Measurements from ENCODE around the gene ERG28. TPM values are rescaled to one million over a fixed set of nuclear protein-coding genes. Genes with fewer than 3 reads are reported as not detected.
"Not testable (repeated sequence)": the region's sequence is repeated elsewhere in the genome, so short reads cannot be mapped to it uniquely, and the experiment has no call there.

The ERG28 gene
- total RNA-seq, 2 experiments from 2014 or later, result 25.6 to 25.7 TPM

- Mint-ChIP-seq H3K4me1 (ENCODE audit: low read depth) (no peaks in the 10 kb centered on the region), H3K27ac (no peak overlapping the region), H3K4me3 (no peak overlapping the region), H3K36me3 (ENCODE audit: low read depth) (no peaks in the 10 kb centered on the region), H3K9me3 (peaks cover 5% of the 10 kb centered on the region), H3K27me3 (ENCODE audit: low read depth) (no peaks in the 10 kb centered on the region)
- intact Hi-C loops (cut with micrococcal nuclease), result no loop called here
- DNase-seq, result no peak
- CTCF ChIA-PET, result no interaction called here
These were observed 45.5 kb downstream of the ERG28 start for GRCh38 chr14:75615200-75615599.

- H3K27me3 Mint-ChIP-seq (ENCODE audit: low read depth), result no peaks in the 10 kb centered on the region
- no peaks in the 10 kb centered on the region for H3K36me3 Mint-ChIP-seq (ENCODE audit: low read depth)
- H3K9me3 Mint-ChIP-seq, result peaks cover 5% of the 10 kb centered on the region
- intact Hi-C loops (cut with micrococcal nuclease), result no loop called here
- CTCF ChIA-PET, result no interaction called here
- no peak for DNase-seq
- no peak overlapping the region for H3K4me3 Mint-ChIP-seq
- no peak overlapping the region for H3K27ac Mint-ChIP-seq
- no peaks in the 10 kb centered on the region for H3K4me1 Mint-ChIP-seq (ENCODE audit: low read depth)
These were observed 46.5 kb downstream of the ERG28 start for GRCh38 chr14:75614179-75614578.

DNA sequence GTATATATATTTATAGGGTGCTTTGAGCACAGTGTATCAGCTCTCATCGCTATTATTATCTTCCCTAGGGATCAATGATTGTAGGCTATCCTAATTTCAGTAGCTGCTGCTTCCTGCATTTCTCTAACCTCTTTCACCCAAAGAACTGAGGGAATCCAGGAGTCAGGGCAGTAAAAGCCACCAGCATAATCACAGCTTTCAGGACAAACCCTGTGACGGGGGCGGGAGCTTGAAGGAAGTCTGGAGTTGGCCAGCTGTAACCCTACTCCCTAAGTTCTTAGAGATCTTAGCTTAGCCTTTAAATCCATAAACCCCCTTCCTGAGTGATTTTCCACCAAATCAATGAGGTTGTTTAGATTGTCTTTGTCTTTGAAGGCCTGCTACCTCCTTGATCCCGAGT lies 48.5 kb downstream of the ERG28 start:
- H3K4me3 Mint-ChIP-seq, result no peak overlapping the region

GRCh38 chr14:75610834-75611233 lies 49.8 kb downstream of the ERG28 start:
- Mint-ChIP-seq H3K4me1 (ENCODE audit: low read depth) (no peaks in the 10 kb centered on the region), H3K27ac (no peak overlapping the region), H3K36me3 (ENCODE audit: low read depth) (peaks cover 5% of the 10 kb centered on the region), H3K9me3 (peaks cover 10% of the 10 kb centered on the region), H3K27me3 (ENCODE audit: low read depth) (no peaks in the 10 kb centered on the region), H3K4me3 (no peak overlapping the region)
- CTCF ChIA-PET, result no interaction called here
- intact Hi-C loops (cut with micrococcal nuclease), result no loop called here
- no peak for DNase-seq

More for the DNA sequence above, 48.5 kb downstream of the ERG28 start:
- H3K36me3 Mint-ChIP-seq (ENCODE audit: low read depth), result peaks cover 5% of the 10 kb centered on the region
- H3K9me3 Mint-ChIP-seq, result peaks cover 10% of the 10 kb centered on the region
- no peaks in the 10 kb centered on the region for H3K27me3 Mint-ChIP-seq (ENCODE audit: low read depth)
- H3K4me1 Mint-ChIP-seq (ENCODE audit: low read depth), result no peaks in the 10 kb centered on the region
- no peak for DNase-seq
- H3K27ac Mint-ChIP-seq, result no peak overlapping the region
- CTCF ChIA-PET, result interaction anchor here (0.9 to 1.0 kb wide), 2 partner anchors 11 to 42 kb away, joined by 3 to 4 read pairs; no protein-coding TSS in a partner anchor
- intact Hi-C loops (cut with micrococcal nuclease), result no loop called here

DNA sequence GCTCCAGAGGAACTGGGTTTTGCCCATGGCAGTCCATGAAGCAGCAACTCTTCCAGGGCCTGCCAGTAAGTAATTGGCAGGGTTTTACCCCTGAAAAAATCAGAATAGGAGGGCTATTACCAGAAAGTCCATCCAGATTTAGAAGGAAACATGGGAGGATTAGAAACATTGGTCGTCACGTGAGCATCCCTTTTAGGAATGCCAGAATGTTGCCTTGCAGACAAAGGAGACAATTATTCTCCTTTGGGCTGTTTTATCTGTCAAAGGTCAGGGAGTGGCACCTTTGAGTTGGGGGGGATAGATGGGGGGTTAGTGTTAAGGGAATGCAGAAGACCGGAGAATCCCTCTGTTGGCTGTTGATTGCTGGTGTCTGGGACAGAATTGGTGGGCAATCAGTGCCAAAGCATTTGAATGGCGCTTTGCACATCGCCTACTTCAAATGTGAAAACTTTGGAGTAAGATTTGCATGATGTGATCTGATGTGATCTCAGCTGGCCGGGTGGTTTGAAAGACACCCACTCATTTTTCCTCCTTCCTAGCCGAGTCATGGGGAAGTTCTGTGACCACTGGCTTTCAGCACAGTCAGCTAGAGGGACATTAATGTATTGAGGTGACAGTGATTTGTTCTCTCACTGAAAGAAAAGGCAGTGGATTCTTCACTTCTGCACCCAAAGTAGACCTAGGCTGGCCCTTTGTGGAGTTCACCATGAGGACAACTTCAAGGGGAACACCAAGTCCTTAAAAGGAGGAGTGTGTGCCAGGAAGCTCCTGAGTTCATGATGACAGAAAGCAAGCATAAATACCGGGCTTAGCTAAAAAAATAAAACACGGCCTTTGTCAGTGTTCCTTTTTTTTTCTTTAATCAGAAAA lies 50.8 kb downstream of the ERG28 start:
- no peak for DNase-seq
- Mint-ChIP-seq H3K27me3 (ENCODE audit: low read depth) (no peaks in the 10 kb centered on the region), H3K4me3 (no peak overlapping the region), H3K36me3 (ENCODE audit: low read depth) (peaks cover 5% of the 10 kb centered on the region), H3K27ac (no peak overlapping the region), H3K4me1 (ENCODE audit: low read depth) (no peaks in the 10 kb centered on the region), H3K9me3 (peaks cover 10% of the 10 kb centered on the region)
- CTCF ChIA-PET, result no interaction called here
- intact Hi-C loops (cut with micrococcal nuclease), result no loop called here

DNA sequence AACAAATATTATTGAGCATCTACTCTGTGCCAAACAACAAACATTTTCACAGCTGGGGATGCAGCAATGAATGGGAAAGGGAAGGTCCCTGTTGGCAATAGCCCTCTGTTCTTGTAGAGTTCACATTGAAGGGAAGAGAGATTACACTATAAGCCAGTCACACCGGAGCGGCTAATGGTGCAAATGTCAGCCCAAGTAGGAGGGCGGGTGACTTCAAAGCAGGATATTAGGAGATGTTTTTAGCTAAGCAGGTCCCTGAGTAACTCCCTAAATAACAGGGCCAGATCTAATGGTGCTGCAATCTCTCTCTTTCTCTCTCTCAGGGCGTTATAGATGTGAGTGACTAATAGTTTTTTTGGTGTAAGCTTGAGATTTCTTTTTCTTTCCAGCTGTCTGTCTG lies 51.6 kb downstream of the ERG28 start:
- intact Hi-C loops (cut with micrococcal nuclease), result no loop called here
- H3K4me1 Mint-ChIP-seq (ENCODE audit: low read depth), result no peaks in the 10 kb centered on the region
- H3K9me3 Mint-ChIP-seq, result peaks cover 10% of the 10 kb centered on the region
- DNase-seq, result no peak
- no peak overlapping the region for H3K4me3 Mint-ChIP-seq
- CTCF ChIA-PET, result interaction anchor here (0.6 kb wide), 2 partner anchors 65 to 566 kb away, joined by 3 to 4 read pairs; no protein-coding TSS in a partner anchor
- no peak overlapping the region for H3K27ac Mint-ChIP-seq
- no peaks in the 10 kb centered on the region for H3K27me3 Mint-ChIP-seq (ENCODE audit: low read depth)
- peaks cover 5% of the 10 kb centered on the region for H3K36me3 Mint-ChIP-seq (ENCODE audit: low read depth)

DNA sequence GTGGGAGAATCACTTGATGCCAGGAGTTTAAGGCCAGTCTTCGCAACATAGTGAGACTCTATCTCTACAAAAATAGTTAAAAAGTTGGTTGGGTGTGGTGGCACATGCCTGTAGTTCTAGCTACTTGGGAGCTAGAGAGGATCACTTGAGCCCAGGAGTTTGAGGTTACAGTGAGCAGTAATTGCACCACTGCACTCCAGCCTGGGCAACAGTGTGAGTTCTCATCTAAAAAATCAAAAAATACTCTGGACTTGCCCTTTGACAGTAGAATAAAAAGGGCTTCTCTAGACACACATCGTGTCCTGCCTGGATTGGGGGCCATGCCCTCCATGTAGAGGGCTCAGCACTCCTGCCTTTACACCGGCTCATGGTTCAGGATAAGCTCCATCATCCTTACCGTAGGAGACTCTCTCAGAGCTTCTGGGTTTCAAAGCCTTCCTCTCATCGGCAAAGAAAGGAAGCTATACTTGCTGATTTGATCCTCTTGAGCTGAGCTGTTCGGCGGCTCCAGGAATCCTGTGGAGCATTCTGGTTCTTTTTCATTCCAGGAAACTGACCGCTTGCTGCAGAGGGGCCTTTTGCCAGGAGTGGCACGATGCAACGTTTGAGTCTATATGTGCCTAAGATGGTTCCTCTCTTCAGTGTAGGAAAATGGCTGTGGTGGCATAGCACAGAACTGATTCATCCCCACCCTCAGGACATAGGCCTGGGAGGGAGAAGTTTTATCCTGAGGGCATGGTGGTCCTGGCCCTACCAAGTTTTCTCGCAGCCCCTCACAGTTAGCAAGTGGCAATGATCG lies 52.6 kb downstream of the ERG28 start:
- Mint-ChIP-seq H3K4me3 (no peak overlapping the region), H3K27me3 (ENCODE audit: low read depth) (no peaks in the 10 kb centered on the region), H3K9me3 (peaks cover 8% of the 10 kb centered on the region), H3K27ac (no peak overlapping the region), H3K4me1 (ENCODE audit: low read depth) (no peaks in the 10 kb centered on the region), H3K36me3 (ENCODE audit: low read depth) (peaks cover 5% of the 10 kb centered on the region)
- DNase-seq, result no peak
- CTCF ChIA-PET, result interaction anchor here (1.3 kb wide), 1 partner anchor 32 kb away, joined by 5 read pairs; no protein-coding TSS in a partner anchor
- intact Hi-C loops (cut with micrococcal nuclease), result no loop called here

DNA sequence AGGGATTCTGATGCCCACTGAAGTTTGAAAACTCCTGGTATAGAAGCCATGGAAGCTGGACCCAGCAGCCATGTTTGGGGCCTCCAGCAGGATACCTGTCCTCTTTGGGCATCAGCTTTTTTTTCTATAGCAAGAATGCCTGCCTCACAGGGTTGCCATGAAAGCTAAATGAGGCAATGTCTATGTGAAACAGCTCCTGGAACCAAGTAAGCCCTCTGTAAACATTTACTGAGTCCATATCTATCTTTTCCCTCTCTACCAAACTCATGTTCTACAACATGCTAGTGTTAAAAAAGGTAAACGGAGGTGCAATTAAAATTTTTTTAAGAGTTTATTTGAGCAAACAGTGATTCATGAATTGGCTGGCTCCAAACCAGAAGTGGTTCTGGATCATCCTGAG lies 53.6 kb downstream of the ERG28 start:
- H3K36me3 Mint-ChIP-seq (ENCODE audit: low read depth), result peaks cover 5% of the 10 kb centered on the region
- H3K27me3 Mint-ChIP-seq (ENCODE audit: low read depth), result no peaks in the 10 kb centered on the region
- intact Hi-C loops (cut with micrococcal nuclease), result no loop called here
- H3K27ac Mint-ChIP-seq, result no peak overlapping the region
- CTCF ChIA-PET, result interaction anchor here (0.6 to 1.3 kb wide), 3 partner anchors 31 to 660 kb away, joined by 3 to 5 read pairs (median 3); no protein-coding TSS in a partner anchor
- H3K4me1 Mint-ChIP-seq (ENCODE audit: low read depth), result no peaks in the 10 kb centered on the region
- no peak for DNase-seq
- peaks cover 5% of the 10 kb centered on the region for H3K9me3 Mint-ChIP-seq
- H3K4me3 Mint-ChIP-seq, result no peak overlapping the region

DNA sequence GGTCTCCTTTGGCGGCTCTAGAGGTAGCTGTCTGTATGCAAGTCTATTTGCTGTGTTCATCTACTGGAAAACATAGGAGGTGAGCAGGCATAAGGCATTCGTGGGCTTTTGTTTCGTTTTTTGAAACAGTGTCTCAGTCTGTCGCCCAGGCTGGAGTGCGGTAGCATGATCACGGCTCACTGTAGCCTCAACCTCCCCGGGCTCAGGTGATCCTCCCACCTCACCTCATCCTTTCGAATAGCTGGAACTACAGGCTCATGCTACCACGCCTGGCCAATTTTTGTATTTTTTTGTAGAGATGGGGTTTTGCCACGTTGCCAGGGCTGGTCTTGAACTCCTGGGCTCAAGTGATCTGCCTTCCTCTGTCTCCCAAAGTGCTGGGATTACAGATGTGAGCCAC lies 54.8 kb downstream of the ERG28 start:
- Mint-ChIP-seq H3K4me1 (ENCODE audit: low read depth) (no peaks in the 10 kb centered on the region), H3K27ac (no peak overlapping the region), H3K27me3 (ENCODE audit: low read depth) (no peaks in the 10 kb centered on the region), H3K9me3 (peaks cover 5% of the 10 kb centered on the region), H3K4me3 (no peak overlapping the region), H3K36me3 (ENCODE audit: low read depth) (peaks cover 5% of the 10 kb centered on the region)
- DNase-seq, result no peak
- intact Hi-C loops (cut with micrococcal nuclease), result no loop called here
- CTCF ChIA-PET, result interaction anchor here (1.4 kb wide), 1 partner anchor 28 kb away, joined by 6 read pairs; no protein-coding TSS in a partner anchor

DNA sequence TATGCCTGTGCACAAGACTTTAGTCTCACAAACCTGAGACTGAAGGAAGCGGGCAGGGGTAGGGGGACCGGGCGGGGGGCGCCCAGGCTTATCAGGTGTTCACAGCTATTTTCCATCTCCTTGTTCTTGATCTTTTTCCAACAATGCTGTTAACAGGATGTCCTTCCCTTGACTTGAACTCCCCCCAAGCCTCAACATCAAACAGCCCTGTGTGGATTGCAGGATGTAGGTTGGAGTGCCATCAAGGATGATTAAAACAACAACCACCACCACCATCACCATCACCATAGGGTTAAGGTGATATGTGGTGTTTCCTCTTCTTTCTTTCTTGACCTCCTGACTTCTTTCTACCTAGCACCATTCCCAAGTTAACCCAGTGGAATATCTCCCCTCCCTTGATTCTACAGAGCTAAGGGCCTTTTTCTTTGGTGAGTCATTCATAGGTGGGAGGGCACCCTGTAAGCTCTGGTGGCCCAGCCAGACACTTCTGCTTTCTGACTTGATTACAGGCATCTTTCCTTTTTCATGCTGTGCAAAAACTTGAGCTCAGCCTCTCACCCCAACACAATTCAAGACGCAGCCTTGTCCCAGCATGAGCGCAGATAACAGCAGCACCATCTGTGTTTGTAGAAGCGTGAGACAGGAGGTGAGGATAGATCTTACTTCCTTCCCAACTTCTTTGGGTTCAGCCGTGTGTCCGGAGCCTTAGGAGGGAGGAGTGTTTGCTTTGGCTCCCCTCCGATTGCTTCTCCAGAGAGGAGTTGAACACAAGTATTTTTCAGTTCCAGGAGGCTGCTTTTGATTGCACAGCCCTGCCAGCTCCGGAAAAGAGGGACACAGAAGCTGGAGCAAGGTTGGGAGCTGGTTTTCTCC lies 55.5 kb downstream of the ERG28 start:
- Mint-ChIP-seq H3K27me3 (ENCODE audit: low read depth) (no peaks in the 10 kb centered on the region), H3K36me3 (ENCODE audit: low read depth) (peaks cover 5% of the 10 kb centered on the region), H3K4me3 (no peak overlapping the region), H3K27ac (no peak overlapping the region), H3K9me3 (peaks cover 5% of the 10 kb centered on the region), H3K4me1 (ENCODE audit: low read depth) (no peaks in the 10 kb centered on the region)
- no peak for DNase-seq
- CTCF ChIA-PET, result interaction anchor here (1.4 kb wide), 1 partner anchor 28 kb away, joined by 6 read pairs; no protein-coding TSS in a partner anchor
- intact Hi-C loops (cut with micrococcal nuclease), result no loop called here

DNA sequence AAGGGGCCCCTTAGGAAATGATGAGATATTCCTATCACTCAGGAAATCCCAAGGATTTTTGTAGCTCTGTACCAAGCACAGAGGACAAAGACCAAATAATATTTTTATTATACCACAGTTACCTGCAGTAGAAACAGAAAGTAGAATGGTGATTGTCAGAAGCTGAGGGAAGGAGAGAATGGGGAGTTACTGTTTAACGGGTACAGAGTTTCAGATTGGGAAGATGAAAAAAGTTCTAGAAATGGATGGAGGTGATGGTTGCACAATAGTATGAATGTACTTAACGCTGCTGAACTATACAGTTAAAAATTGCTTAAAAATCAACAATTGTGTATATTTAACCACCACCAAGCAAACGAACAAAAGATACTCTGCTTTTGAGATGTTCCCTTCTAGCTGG lies 58.2 kb downstream of the ERG28 start:
- no peaks in the 10 kb centered on the region for H3K4me1 Mint-ChIP-seq (ENCODE audit: low read depth)
- CTCF ChIA-PET, result interaction anchor here (1.5 kb wide), 1 partner anchor 25 kb away, joined by 4 read pairs; no protein-coding TSS in a partner anchor
- no peaks in the 10 kb centered on the region for H3K27me3 Mint-ChIP-seq (ENCODE audit: low read depth)
- no peak overlapping the region for H3K27ac Mint-ChIP-seq
- intact Hi-C loops (cut with micrococcal nuclease), result no loop called here
- peaks cover 3% of the 10 kb centered on the region for H3K36me3 Mint-ChIP-seq (ENCODE audit: low read depth)
- no peak for DNase-seq
- H3K4me3 Mint-ChIP-seq, result no peak overlapping the region
- peaks cover 3% of the 10 kb centered on the region for H3K9me3 Mint-ChIP-seq

GRCh38 chr14:75601061-75601460 lies 59.6 kb downstream of the ERG28 start:
- H3K36me3 Mint-ChIP-seq (ENCODE audit: low read depth); CTCF ChIA-PET; H3K9me3 Mint-ChIP-seq; H3K27me3 Mint-ChIP-seq (ENCODE audit: low read depth); DNase-seq; intact Hi-C loops (cut with micrococcal nuclease); H3K27ac Mint-ChIP-seq; H3K4me3 Mint-ChIP-seq; H3K4me1 Mint-ChIP-seq (ENCODE audit: low read depth): not testable (repeated sequence)

All from activated naive CD4-positive, alpha-beta T cell treated with anti-CD3 and anti-CD28 coated beads for 36 hours (primary cell).